HT1080 (cell line): ENCODE data around the gene C2orf72. TPM values are rescaled to one million over a fixed set of nuclear protein-coding genes. Genes with fewer than 3 reads are reported as not detected.
"Not testable (repeated sequence)": the region's sequence is repeated elsewhere in the genome, so short reads cannot be mapped to it uniquely, and the experiment has no call there.

Experiments used
- DNase-seq: peaks from one replicate; pipeline ENCODE4 v3.0.0-alpha.2; 2015; ENCODE audit warnings: low read depth
- total RNA-seq: library from RNA; depleted of rRNA; stranded (reverse); fragments of >200 nt; shearing (Covaris generic); gene quantifications from 2 replicates; pipeline ENCODE4 v1.2.3, GENCODE V29; 2014; rRNA removed

C2orf72 gene
- total RNA-seq, 1 experiment from 2014 or later, result 3.0 TPM

- DNase-seq, result not testable (repeated sequence)
Observed at GRCh38 chr2:231067531-231067930, 30.2 kb downstream of the C2orf72 start.

- peak; percentile 72 for DNase-seq
Observed at GRCh38 chr2:231068525-231069222, 31.4 kb downstream of the C2orf72 start.

GRCh38 chr2:231069379-231070054 lies 32.2 kb downstream of the C2orf72 start:
- DNase-seq, result peak; percentile 44

GRCh38 chr2:231084565-231084964 lies 47.2 kb downstream of the C2orf72 start:
- no peak for DNase-seq

- DNase-seq, result no peak
Observed at GRCh38 chr2:231088754-231089153, 51.4 kb downstream of the C2orf72 start.

GRCh38 chr2:231093933-231094332 lies 56.6 kb downstream of the C2orf72 start:
- DNase-seq, result no peak

GRCh38 chr2:231094736-231095346 lies 57.5 kb downstream of the C2orf72 start:
- no peak for DNase-seq

Other genes with a start within 250 kb of the C2orf72 start
- gene ITM2C, start 172.6 kb upstream of the C2orf72 start, total RNA-seq, result 32.6 and 39.4 TPM in 2 replicates
- gene GPR55, start 112.3 kb upstream of the C2orf72 start, total RNA-seq, result 0.05 and 0.20 TPM in 2 replicates
- not detected in 2 replicates for gene SPATA3, start 41.4 kb upstream of the C2orf72 start, total RNA-seq
- 117 and 150 TPM in 2 replicates for gene PSMD1, start 19.3 kb downstream of the C2orf72 start, total RNA-seq
- gene HTR2B, start 87.5 kb downstream of the C2orf72 start, total RNA-seq, result not detected in 2 replicates
- 11.0 and 13.0 TPM in 2 replicates for gene ARMC9, start 161.1 kb downstream of the C2orf72 start, total RNA-seq